NCI-H524 treated with DMSO at 0.1 percent for 48 hours (cell line): ENCODE results near the gene AGPAT4.

Experiments
- DNase-seq: peaks from one replicate; lab custom pipeline; 2025; lab: John Stamatoyannopoulos, UW

Gene AGPAT4

GRCh38 chr6:161166176-161166575, 107.7 kb downstream of the AGPAT4 start:
- DNase-seq: no peak

- no peak for DNase-seq
Measured at GRCh38 chr6:161164182-161164625, 109.7 kb downstream of the AGPAT4 start.

DNA sequence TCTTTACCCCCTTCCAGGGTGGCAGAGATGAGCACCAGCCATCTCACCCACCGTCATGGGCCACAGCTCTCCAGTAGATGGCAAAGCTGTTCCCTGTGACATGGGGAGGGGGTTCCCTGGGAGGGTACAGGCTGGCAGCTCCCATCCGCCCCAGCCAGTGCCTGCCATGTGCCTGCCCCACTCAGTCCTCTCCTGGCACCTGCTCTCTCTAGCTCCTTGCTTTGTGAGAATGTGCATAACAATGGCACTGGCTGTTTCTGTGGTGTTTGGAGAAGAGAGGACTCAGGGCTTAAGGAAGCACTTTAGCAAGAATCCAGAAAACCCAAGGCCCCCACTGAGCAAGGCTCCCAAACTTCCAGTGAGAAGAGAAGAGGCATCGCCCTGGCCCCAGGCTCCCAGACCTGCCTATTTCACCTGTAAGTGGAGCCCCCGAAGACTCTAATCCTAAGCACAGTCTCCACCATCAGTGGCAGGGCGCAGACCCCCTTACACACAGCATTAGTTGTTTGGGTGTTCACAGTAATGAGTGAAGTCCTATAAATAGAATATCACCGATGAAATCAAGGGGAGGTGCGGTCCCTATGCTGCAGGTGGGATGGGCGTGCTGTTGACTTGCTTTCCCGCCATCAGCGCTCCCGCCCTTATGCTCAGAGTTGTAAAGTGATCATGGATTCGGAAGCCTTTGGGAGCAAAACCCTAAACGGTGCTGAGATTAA, 110.2 kb downstream of the AGPAT4 start:
- DNase-seq: no peak

DNA sequence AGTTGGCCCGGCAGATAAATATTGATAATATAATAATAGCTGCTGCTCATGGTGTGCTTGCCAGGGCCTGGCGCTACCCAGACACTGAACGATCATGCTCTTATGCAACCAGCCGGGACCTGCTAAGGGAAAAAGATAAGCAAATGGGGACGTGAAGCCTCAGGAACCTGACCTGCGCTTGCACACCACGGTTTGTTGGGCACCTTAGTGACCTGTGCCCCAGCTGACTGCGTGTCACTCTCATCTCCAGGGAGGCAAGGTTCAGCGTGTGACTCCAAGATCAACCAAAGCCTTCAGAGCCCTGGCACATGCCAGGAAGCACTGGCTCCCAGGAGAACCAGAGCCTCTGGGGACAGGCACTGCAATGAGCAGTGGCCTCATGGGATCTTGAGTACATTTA, 111.1 kb downstream of the AGPAT4 start:
- DNase-seq: no peak

GRCh38 chr6:161161889-161162624, 111.8 kb downstream of the AGPAT4 start:
- DNase-seq: no peak

- no peak for DNase-seq
Measured at GRCh38 chr6:161161121-161161520, 112.7 kb downstream of the AGPAT4 start.

DNA sequence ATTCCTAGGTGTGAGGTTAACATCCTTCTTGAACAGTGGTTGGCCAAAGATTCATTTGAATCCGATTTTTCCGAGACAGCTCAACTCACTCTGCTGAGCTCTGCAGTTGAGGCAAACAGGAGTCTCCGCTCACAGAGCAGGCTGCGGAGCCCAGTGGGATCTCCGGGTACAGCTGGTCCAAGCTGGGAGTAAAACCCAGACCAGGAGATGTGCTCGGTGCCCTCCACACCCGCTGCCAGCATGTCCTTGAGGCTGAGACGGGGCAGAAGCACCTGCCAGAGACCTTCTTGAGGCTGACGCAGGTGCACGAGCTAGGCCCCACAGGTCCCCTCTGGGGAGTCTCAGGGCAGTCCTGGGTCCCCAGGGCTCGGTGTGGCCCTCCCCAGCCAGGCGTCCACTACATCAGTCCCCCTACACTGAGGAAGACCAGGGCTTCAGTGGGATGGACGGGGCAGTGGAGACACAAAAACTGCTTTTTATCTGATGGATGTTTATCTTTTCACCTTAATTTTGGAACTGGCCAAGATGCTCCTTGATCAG, 119.0 kb downstream of the AGPAT4 start:
- DNase-seq: no peak

DNA sequence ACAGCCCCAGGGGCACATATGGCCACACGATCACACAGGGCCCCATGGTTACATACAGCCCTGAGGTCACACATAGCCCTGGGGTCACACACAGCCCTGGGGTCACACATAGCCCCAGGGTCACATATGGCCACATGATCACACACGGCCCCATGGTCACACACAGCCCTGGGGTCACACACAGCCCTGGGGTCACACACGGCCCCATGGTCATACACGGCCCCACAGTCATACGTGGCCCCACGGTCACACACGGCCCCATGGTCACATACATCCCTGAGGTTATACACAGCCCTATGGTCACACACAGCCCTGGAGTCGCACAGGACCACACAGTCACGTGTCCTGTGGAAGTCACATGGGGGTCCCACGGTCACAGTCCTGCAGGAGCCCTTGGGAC, 120.1 kb downstream of the AGPAT4 start:
- DNase-seq: no peak

DNA sequence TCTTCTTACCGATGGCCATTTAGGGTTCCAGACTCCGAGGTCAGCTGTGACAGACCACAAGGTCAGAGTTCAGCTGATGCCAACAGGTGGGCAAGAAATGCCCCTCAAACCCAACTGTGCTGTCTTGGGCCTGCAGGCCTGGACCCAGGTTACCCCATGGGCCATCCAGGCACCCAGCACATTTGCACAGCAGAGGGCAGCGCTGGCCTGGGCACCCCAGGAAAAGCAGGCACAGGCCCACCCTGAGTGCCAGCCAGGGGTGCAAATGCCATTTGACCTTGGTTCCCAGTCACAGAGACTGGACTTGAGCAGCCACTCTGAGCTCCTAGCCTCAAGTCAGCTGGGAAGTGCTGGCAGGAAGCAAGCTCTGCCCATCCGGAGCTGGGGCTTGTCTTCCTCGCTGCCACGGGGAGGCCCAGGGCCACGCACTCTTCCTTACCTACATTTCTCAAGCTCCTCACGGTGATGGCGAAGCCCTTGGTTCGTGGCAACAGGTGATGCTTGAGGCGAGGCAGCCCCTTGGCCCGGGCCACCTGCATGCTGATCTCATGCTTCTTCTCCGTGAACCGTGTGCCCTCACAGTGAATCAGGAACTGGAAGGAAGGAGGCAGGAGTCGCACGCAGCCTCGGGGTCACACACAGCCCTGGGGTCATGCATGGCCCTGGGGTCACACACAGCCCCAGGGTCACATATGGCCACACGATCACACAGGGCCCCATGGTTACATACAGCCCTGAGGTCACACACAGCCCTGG, 120.8 kb downstream of the AGPAT4 start:
- no peak for DNase-seq

GRCh38 chr6:161152527-161152862, 121.4 kb downstream of the AGPAT4 start:
- no peak for DNase-seq

- DNase-seq: no peak
Measured at GRCh38 chr6:161151660-161152526, 122.0 kb downstream of the AGPAT4 start.

DNA sequence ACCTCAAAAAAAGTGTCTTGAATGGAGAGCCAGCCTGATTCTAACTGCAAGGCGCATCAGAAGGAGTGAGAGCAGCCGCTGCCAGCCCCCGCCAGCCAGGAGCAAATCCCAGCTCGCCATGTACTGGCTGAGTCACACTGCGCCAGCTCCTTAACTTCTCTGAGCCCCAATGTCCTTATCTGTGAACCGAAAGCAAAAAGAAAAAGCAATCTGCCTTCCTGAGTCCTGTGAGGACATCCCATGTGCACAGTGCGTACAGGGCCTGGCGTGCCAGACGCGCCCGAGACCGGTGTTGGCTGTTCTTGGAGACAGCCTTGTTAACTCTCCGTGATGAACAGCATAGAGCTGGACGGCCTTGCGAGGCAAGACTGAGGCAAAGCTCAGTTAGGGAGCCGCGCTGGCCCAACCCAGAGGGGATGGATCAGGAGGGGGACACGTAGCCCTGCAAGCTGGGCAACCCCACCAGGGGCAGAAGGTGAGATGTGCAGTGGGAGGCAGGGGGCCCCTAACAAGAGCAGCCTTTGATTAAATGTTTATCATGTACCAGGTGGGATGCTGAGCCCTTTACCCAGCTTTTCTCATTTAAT, 122.7 kb downstream of the AGPAT4 start:
- no peak for DNase-seq

DNA sequence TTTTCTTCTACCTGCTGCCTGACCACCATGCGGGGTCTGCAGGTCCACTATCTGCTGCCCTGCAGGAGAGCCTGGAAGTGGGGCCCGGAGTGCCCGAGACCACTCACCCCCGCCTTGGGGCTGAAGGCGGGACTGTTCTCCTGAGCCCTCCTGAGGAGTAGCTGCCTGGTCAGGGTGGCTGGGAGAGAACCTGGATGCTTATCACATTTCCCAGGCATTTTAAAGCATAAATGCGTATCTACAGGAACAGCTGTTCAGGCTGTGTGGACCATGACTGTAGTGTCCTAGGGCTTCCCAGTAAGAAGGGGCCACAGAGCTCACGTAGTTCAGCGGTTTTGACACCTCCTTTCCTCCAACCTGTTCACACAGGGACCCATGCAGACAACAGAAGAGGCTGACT, 123.3 kb downstream of the AGPAT4 start:
- no peak for DNase-seq

DNA sequence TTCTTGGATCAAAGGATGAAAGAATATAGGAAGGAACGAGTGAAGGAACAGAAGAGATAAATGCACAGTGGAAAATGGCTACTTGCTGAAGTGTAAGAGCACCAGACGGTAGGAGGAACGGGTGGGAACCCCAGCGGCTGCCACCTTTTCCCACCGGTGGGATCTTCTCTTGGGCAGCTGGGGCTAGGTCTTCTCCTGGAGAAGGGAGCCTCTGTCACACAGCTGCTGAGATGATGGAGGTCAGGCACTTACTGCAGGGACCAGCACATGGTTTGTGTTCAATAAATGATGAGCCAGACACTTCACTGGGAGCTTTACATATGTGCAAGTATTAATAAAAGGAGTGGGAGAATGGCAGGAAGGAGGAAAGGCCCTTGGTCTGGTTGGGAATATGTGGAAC, 123.7 kb downstream of the AGPAT4 start:
- no peak for DNase-seq

DNA sequence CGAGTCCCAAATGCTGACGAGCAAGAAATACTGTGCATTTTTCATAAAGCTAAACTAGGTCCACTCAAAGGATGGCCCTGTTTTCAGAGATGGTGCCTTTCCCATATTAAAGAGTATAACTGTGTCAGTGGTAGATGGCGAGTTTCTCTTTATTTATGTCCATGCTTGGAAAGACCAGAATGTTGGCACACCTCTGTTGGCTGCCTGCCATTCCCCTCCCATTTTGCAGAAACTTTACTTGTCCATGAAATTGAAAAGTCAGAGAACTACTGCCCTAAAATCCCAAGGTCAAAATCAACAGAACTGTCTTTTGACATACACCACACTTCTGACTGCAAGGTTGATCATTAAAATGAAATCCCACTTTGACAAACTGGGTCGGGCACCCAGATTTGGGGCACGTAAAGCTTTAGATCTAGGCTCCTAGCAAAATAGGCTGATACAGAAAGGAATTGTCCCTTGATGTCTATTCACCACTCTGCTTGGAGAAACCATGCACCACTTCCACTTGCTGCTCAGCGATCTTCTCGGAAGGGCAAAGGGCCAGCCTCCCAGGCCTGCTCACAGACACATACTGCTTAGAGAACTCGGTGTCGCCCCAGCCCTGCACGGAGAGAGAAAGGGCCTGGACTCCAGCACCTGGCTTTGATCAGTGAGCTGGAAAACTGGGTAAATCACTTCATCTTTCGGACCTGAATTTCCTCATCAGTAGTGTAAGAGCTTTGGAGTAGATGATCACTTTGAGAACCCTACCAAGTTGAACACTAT, 130.0 kb downstream of the AGPAT4 start:
- DNase-seq: no peak

- DNase-seq: no peak
Measured at GRCh38 chr6:161142957-161143296, 130.9 kb downstream of the AGPAT4 start.

GRCh38 chr6:161141173-161141572, 132.7 kb downstream of the AGPAT4 start:
- no peak for DNase-seq

- DNase-seq: no peak
Measured at GRCh38 chr6:161140554-161140875, 133.3 kb downstream of the AGPAT4 start.

- peak; percentile 14 for DNase-seq
Measured at GRCh38 chr6:161139766-161140553, 133.9 kb downstream of the AGPAT4 start.

DNA sequence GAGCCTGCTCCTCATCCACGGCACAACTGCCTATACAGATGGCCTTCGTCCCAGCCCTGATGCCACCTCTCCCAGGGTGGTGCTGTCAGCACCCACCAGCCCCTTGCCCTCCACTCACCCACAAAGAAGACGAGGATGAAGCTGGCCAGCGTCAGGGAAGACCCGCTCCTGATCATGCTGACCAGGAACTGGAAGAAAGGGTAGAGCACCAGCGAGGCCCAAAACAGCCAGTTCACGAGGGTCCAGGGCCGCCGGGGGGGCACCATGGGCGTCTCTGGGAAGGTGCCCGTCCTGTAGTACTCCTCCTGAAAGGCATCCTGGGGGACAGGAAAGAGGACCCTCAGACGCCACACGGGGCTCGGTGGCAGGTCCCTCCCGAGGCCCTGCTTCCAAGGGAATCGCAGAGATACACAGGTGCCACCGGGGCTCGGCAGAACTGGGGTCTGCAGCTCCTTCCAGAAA, 134.5 kb downstream of the AGPAT4 start:
- no peak for DNase-seq
